OCI-LY3 (cell line): ENCODE measurements around the gene PDXK.

Source experiments
- H2AFZ ChIP-seq: fragments of 200-600, 300-600 bp; shearing (Covaris generic); 2 replicates; pipeline ENCODE4 v1.6.0; 2014; ENCODE audit warnings: antibody characterized with exemption, low read depth, low read length
- H3K27ac ChIP-seq: fragments of 200-600, 300-600 bp; sonication (generic); 2 replicates; pipeline ENCODE4 v1.5.1; 2014; ENCODE audit warnings: mild to moderate bottlenecking, low read length, moderate library complexity, mixed read lengths
- H3K27me3 ChIP-seq: fragments of 200-600, 300-600 bp; sonication (generic); 2 replicates; pipeline ENCODE4 v1.6.1; 2014; ENCODE audit warnings: low read depth, low read length, mixed read lengths
- H3K36me3 ChIP-seq: fragments of 200-600, 300-600 bp; sonication (generic); replicated peaks from 2 replicates; pipeline ENCODE3; 2014; ENCODE audit warnings: low read depth, low read length, mixed read lengths
- H3K4me1 ChIP-seq: fragments of 300-600, 200-600 bp; sonication (generic); 2 replicates; pipeline ENCODE4 v1.6.1; 2014; ENCODE audit warnings: low read length, mixed read lengths
- H3K4me2 ChIP-seq: fragments of 200-600, 300-600 bp; sonication (generic); 2 replicates; pipeline ENCODE4 v1.6.1; 2014; ENCODE audit warnings: low read length, mixed read lengths
- H3K4me3 ChIP-seq: fragments of 300-600, 200-600 bp; sonication (generic); 2 replicates; pipeline ENCODE4 v1.5.1; 2014; ENCODE audit warnings: antibody characterized with exemption, mild to moderate bottlenecking, low read length, moderate library complexity
- H3K79me2 ChIP-seq: fragments of 300-600, 200-600 bp; shearing (Covaris generic); 2 replicates; pipeline ENCODE4 v1.6.1; 2014; ENCODE audit warnings: mild to moderate bottlenecking, low read length, mixed read lengths
- H3K9ac ChIP-seq: fragments of 300-600, 200-600 bp; shearing (Covaris generic); 2 replicates; pipeline ENCODE4 v1.6.0; 2014; ENCODE audit warnings: mild to moderate bottlenecking, low read length, moderate library complexity
- H3K9me3 ChIP-seq: fragments of 200-600, 300-600 bp; shearing (Covaris generic); 2 replicates; pipeline ENCODE4 v1.6.1; 2014; ENCODE audit warnings: low read length, mixed read lengths; ENCODE audit not compliant: insufficient read depth
- H4K20me1 ChIP-seq: fragments of 200-600, 300-600 bp; sonication (generic); 2 replicates; pipeline ENCODE4 v1.6.1; 2016; ENCODE audit warnings: low read length, mixed read lengths; ENCODE audit not compliant: insufficient read depth
- CTCF ChIP-seq: fragments of 200-600, 300-600 bp; sonication (generic); IDR thresholded peaks from 2 replicates; pipeline ENCODE4 v1.5.1; 2014; ENCODE audit warnings: antibody characterized with exemption, low read length, low read depth
- EZH2phosphoT487 ChIP-seq: fragments of 200-600 bp; shearing (Covaris generic); IDR thresholded peaks from 2 replicates; pipeline ENCODE4 v1.6.1; 2018; ENCODE audit warnings: antibody characterized with exemption, mixed run types, low read depth

The PDXK gene

GRCh38 chr21:43794311-43794710, 75.4 kb downstream of the PDXK start:
- H3K4me2 ChIP-seq, result no peak overlapping the region
- H3K79me2 ChIP-seq, result peaks cover 58% of the 10 kb centered on the region
- H3K27me3 ChIP-seq, result no peaks in the 10 kb centered on the region
- peaks cover 43% of the 10 kb centered on the region for H3K36me3 ChIP-seq
- no peak overlapping the region for H2AFZ ChIP-seq
- no peaks in the 10 kb centered on the region for H3K9me3 ChIP-seq
- TF ChIP-seq EZH2phosphoT487 (no peak), CTCF (no peak)
- H3K27ac ChIP-seq, result no peak overlapping the region
- peaks cover 6% of the 10 kb centered on the region; the same call in 1 of the 2 replicates for H4K20me1 ChIP-seq
- H3K4me3 ChIP-seq, result no peak overlapping the region
- H3K4me1 ChIP-seq, result peaks cover 8% of the 10 kb centered on the region
- H3K9ac ChIP-seq, result no peak overlapping the region

GRCh38 chr21:43794857-43795256, 75.9 kb downstream of the PDXK start:
- Histone ChIP-seq H2AFZ (no peak overlapping the region), H4K20me1 (peaks cover 6% of the 10 kb centered on the region; the same call in 1 of the 2 replicates), H3K4me1 (peaks cover 8% of the 10 kb centered on the region), H3K36me3 (peaks cover 43% of the 10 kb centered on the region), H3K9ac (no peak overlapping the region), H3K79me2 (peaks cover 53% of the 10 kb centered on the region), H3K9me3 (no peaks in the 10 kb centered on the region), H3K4me2 (no peak overlapping the region), H3K27ac (no peak overlapping the region), H3K4me3 (no peak overlapping the region), H3K27me3 (no peaks in the 10 kb centered on the region)
- no peak for TF ChIP-seq CTCF
- no peak for TF ChIP-seq EZH2phosphoT487

GRCh38 chr21:43797415-43797814, 78.5 kb downstream of the PDXK start:
- peaks cover 39% of the 10 kb centered on the region for H3K36me3 ChIP-seq
- H3K9ac ChIP-seq, result no peak overlapping the region
- no peak overlapping the region for H3K4me2 ChIP-seq
- no peak overlapping the region for H3K27ac ChIP-seq
- H2AFZ ChIP-seq, result no peak overlapping the region
- no peaks in the 10 kb centered on the region for H4K20me1 ChIP-seq
- H3K27me3 ChIP-seq, result no peaks in the 10 kb centered on the region
- no peaks in the 10 kb centered on the region for H3K4me1 ChIP-seq
- no peak overlapping the region for H3K4me3 ChIP-seq
- H3K9me3 ChIP-seq, result no peaks in the 10 kb centered on the region
- H3K79me2 ChIP-seq, result peaks cover 28% of the 10 kb centered on the region
- no peak for TF ChIP-seq CTCF
- no peak for TF ChIP-seq EZH2phosphoT487

GRCh38 chr21:43797925-43798715, 79.2 kb downstream of the PDXK start:
- peaks cover 20% of the 10 kb centered on the region for H3K79me2 ChIP-seq
- no peak overlapping the region for H3K4me2 ChIP-seq
- no peak overlapping the region for H3K4me3 ChIP-seq
- H3K27me3 ChIP-seq, result no peaks in the 10 kb centered on the region
- H3K9me3 ChIP-seq, result no peaks in the 10 kb centered on the region
- no peak overlapping the region for H3K27ac ChIP-seq
- H3K4me1 ChIP-seq, result no peaks in the 10 kb centered on the region
- no peak overlapping the region for H3K9ac ChIP-seq
- H4K20me1 ChIP-seq, result no peaks in the 10 kb centered on the region
- H3K36me3 ChIP-seq, result peaks cover 35% of the 10 kb centered on the region
- H2AFZ ChIP-seq, result no peak overlapping the region
- TF ChIP-seq EZH2phosphoT487 (no peak), CTCF (no peak)
